Right renal pelvis (tissue), 4 donors: ENCODE measurements around the gene CELF4. TPM values are rescaled to one million over a fixed set of nuclear protein-coding genes. Genes with fewer than 3 reads are reported as not detected.

ENCODE experiments used
- DNase-seq, 4 donors: peaks; one replicate each; pipeline ENCODE4 v3.0.0-alpha.2; 2013; ENCODE audit warnings: low read depth in 4 of 4, low spot score in 3 of 4, missing footprints in 1 of 4
- polyA plus RNA-seq, 4 donors: library from polyadenylated mRNA; unstranded; fragments of 120-200 nt; gene quantifications; one replicate each; pipeline ENCODE4 v1.2.1, GENCODE V29; 2013; ENCODE audit not compliant: insufficient read length in 4 of 4

CELF4 gene
- 1 to 10 TPM; 2.8 to 3.6 (median 3.0) TPM for polyA plus RNA-seq

GRCh38 chr18:37565101-37565976 lies at the start of gene CELF4:
Gene CELF4, minus strand, starts transcription at chr18:37565798.
- peak in 1 of 4 donors; percentile 22 for DNase-seq

GRCh38 chr18:37613253-37613565 lies 47.6 kb upstream of the CELF4 start:
- DNase-seq, result no peak

GRCh38 chr18:37612524-37613252 lies 47.1 kb upstream of the CELF4 start:
- DNase-seq, result peak in 1 of 4 donors; percentile 11

GRCh38 chr18:37611614-37612279 lies 46.1 kb upstream of the CELF4 start:
- DNase-seq, result no peak

- no peak for DNase-seq
These were observed 43.3 kb upstream of the CELF4 start for GRCh38 chr18:37608876-37609275.

- no peak for DNase-seq
These were observed 41.7 kb upstream of the CELF4 start for GRCh38 chr18:37607281-37607680.

- DNase-seq, result no peak
These were observed 38.4 kb upstream of the CELF4 start for GRCh38 chr18:37604032-37604431.

- DNase-seq, result no peak
These were observed 33.6 kb upstream of the CELF4 start for GRCh38 chr18:37598966-37599896.

GRCh38 chr18:37598396-37598795 lies 32.8 kb upstream of the CELF4 start:
- no peak for DNase-seq

- no peak for DNase-seq
These were observed 24.7 kb upstream of the CELF4 start for GRCh38 chr18:37590346-37590745.

GRCh38 chr18:37588289-37588688 lies 22.7 kb upstream of the CELF4 start:
- DNase-seq, result no peak

- no peak for DNase-seq
These were observed 21.1 kb upstream of the CELF4 start for GRCh38 chr18:37586656-37587225.

- no peak for DNase-seq
These were observed 19.5 kb upstream of the CELF4 start for GRCh38 chr18:37584952-37585695.

GRCh38 chr18:37584217-37584616 lies 18.6 kb upstream of the CELF4 start:
- DNase-seq, result no peak

- DNase-seq, result no peak
These were observed 16.7 kb upstream of the CELF4 start for GRCh38 chr18:37582261-37582660.

- no peak for DNase-seq
These were observed 13.4 kb upstream of the CELF4 start for GRCh38 chr18:37578886-37579513.

- DNase-seq, result no peak
These were observed 12.6 kb upstream of the CELF4 start for GRCh38 chr18:37578182-37578678.

GRCh38 chr18:37577051-37577611 lies 11.5 kb upstream of the CELF4 start:
- no peak for DNase-seq
